GM12865 (cell line): ENCODE data around the gene AGBL4.

Source experiments
- DNase-seq: peaks from one replicate; pipeline ENCODE4 v3.0.0; 2010; ENCODE audit warnings: low read depth
- H3K4me3 ChIP-seq: 2 replicates; pipeline ENCODE4 v1.5.1; 2011; ENCODE audit warnings: mild to moderate bottlenecking, low read depth, low read length, control low read depth
- TF ChIP-seq, protein P1 (sequence below): IDR thresholded peaks from 2 replicates; pipeline ENCODE4 v1.5.1; 2011; ENCODE audit warnings: low read length, control low read depth, low read depth, inconsistent platforms; ENCODE audit not compliant: insufficient read depth; ENCODE audit errors: missing control alignments

The AGBL4 gene

DNA sequence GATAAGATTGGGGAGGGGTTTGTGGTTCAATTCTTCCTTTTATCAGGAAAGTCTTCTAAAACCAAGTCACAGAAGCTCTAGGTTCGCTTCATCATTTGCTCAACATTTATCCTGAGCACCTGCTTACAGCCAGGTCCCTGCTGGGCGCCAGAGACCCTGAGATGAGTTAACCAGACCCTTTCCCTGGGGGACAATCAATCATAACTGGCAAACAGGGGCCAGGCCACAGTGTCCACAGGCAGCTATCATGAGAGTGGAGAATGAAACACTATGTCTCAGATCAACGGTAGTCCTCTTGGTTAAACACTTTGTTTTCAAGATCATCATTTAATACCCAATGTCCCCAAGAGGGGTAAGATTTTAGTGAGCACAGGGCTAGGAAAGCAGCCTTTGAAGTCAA, 1393.9 kb downstream of the AGBL4 start:
- DNase-seq = no peak
- no peak overlapping the region for H3K4me3 ChIP-seq
- TF ChIP-seq, protein P1, sequence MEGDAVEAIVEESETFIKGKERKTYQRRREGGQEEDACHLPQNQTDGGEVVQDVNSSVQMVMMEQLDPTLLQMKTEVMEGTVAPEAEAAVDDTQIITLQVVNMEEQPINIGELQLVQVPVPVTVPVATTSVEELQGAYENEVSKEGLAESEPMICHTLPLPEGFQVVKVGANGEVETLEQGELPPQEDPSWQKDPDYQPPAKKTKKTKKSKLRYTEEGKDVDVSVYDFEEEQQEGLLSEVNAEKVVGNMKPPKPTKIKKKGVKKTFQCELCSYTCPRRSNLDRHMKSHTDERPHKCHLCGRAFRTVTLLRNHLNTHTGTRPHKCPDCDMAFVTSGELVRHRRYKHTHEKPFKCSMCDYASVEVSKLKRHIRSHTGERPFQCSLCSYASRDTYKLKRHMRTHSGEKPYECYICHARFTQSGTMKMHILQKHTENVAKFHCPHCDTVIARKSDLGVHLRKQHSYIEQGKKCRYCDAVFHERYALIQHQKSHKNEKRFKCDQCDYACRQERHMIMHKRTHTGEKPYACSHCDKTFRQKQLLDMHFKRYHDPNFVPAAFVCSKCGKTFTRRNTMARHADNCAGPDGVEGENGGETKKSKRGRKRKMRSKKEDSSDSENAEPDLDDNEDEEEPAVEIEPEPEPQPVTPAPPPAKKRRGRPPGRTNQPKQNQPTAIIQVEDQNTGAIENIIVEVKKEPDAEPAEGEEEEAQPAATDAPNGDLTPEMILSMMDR = no peak

- no peak for DNase-seq
- H3K4me3 ChIP-seq = no peak overlapping the region
- TF ChIP-seq, protein P1 = no peak
These were observed 1396.3 kb downstream of the AGBL4 start for GRCh38 chr1:48627486-48627885.

DNA sequence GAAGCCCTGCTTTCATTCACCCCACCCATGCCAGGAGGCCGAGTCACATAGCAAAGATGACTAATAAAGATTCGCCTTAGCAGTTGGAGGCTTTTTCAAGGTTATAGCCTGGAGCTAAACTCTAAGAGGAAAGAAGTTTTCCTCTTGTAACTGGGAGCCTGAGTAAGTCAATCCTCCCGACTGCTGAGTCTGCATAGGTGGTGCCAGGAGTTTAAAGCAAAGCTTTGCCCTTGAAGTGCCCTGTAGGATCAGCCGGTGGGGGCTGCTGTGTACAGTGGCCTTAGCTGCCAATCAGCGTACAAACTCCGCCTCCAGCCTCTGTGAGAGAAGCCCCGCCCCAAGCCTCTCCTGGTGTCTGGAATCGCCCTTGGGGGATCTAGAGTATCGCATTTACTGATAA, 1404.2 kb downstream of the AGBL4 start:
- no peak overlapping the region for H3K4me3 ChIP-seq
- no peak for DNase-seq
- TF ChIP-seq, protein P1 = no peak

GRCh38 chr1:48617252-48617651, 1406.5 kb downstream of the AGBL4 start:
- DNase-seq = no peak
- no peak overlapping the region for H3K4me3 ChIP-seq
- TF ChIP-seq, protein P1 = no peak

- TF ChIP-seq, protein P1 = no peak
- no peak overlapping the region for H3K4me3 ChIP-seq
These were observed 1407.0 kb downstream of the AGBL4 start for GRCh38 chr1:48616710-48617109.

DNA sequence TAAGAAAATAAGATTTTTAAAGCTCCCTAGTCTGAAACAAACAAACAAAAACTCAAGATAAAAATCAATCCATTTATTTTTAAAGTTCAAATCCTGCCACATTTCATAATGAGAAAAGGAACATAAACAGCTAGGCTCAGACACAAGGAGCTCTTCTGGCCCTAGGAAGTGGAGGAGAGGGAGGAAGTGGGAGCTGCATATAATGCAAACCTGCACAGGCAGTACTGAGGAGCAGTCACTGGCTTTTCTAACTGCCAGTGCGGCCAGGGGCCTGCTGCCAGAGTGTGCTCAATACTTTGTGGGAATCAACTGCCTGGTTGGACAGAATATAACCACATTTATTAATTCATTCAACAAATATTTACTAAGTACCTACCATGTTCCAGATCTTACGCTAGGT, 1411.9 kb downstream of the AGBL4 start:
- TF ChIP-seq, protein P1 = no peak
- no peak for DNase-seq
- H3K4me3 ChIP-seq = no peak overlapping the region

More at GRCh38 chr1:48616710-48617109, 1407.0 kb downstream of the AGBL4 start:
- no peak for DNase-seq
